ENCODE measurements around the gene GABRB1. TPM values are rescaled to one million over a fixed set of nuclear protein-coding genes. Genes with fewer than 3 reads are reported as not detected.

GABRB1 gene
- total and polyA plus RNA-seq, 2 experiments from 2014 or later = 2.8 to 5.5 TPM

DNA sequence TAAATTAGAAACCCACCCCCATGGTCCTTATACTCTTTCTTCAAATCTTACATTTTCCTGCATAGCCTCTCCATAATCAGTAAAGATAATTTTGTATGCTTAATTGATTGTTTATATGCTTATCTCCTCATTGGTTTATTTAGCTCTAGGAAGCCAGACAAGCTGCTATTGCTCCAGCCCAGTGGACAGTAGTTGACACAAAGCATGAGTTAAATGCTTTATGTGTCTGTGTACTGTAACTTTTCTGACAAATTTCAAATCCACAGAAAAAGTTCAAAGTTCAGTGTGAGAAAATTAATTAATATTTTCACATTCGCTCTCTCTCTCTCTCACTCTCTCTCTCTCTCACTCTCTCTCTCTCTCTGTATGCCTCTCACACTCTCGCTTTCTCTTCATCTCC, 181.7 kb downstream of the GABRB1 start:
- H3K36me3 ChIP-seq (replicated peaks; ENCODE audit: insufficient read depth, low read depth) = no peaks in the 10 kb centered on the region
- H3K79me2 ChIP-seq = no peaks in the 10 kb centered on the region
- DNase-seq (ENCODE audit: low spot score) = no peak
- peaks cover 10% of the 10 kb centered on the region for H3K4me1 ChIP-seq (ENCODE audit: insufficient read depth)
- H3K27ac ChIP-seq = peak overlapping the region; percentile 41
- 79% methylated on average over 2 of the region's 2 CpGs for WGBS (ENCODE audit: low lambda C conversion rate, missing lambda C conversion rate)
- TF ChIP-seq, protein P1, sequence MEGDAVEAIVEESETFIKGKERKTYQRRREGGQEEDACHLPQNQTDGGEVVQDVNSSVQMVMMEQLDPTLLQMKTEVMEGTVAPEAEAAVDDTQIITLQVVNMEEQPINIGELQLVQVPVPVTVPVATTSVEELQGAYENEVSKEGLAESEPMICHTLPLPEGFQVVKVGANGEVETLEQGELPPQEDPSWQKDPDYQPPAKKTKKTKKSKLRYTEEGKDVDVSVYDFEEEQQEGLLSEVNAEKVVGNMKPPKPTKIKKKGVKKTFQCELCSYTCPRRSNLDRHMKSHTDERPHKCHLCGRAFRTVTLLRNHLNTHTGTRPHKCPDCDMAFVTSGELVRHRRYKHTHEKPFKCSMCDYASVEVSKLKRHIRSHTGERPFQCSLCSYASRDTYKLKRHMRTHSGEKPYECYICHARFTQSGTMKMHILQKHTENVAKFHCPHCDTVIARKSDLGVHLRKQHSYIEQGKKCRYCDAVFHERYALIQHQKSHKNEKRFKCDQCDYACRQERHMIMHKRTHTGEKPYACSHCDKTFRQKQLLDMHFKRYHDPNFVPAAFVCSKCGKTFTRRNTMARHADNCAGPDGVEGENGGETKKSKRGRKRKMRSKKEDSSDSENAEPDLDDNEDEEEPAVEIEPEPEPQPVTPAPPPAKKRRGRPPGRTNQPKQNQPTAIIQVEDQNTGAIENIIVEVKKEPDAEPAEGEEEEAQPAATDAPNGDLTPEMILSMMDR (IDR thresholded peaks at IDR 0.05; ENCODE audit: poor library complexity) = no peak
- TF ChIP-seq EZH2phosphoT487 (IDR thresholded peaks at IDR 0.05; ENCODE audit: low read depth, severe bottlenecking, unreplicated experiment) (no peak), EZH2 (IDR thresholded peaks at IDR 0.05; ENCODE audit: borderline replicate concordance) (no peak)
- H4K20me1 ChIP-seq (ENCODE audit: insufficient read depth, poor library complexity, severe bottlenecking) = no peaks in the 10 kb centered on the region
- H2AFZ ChIP-seq = peak overlapping the region; percentile 9
- H3K9me3 ChIP-seq (ENCODE audit: low read depth) = no peaks in the 10 kb centered on the region
- H3K27me3 ChIP-seq = no peaks in the 10 kb centered on the region
- peak overlapping the region; percentile 18 for H3K4me2 ChIP-seq
- H3K4me3 ChIP-seq = no peak overlapping the region
- H3K9me2 ChIP-seq (replicated peaks; ENCODE audit: insufficient read depth) = no peaks in the 10 kb centered on the region

DNA sequence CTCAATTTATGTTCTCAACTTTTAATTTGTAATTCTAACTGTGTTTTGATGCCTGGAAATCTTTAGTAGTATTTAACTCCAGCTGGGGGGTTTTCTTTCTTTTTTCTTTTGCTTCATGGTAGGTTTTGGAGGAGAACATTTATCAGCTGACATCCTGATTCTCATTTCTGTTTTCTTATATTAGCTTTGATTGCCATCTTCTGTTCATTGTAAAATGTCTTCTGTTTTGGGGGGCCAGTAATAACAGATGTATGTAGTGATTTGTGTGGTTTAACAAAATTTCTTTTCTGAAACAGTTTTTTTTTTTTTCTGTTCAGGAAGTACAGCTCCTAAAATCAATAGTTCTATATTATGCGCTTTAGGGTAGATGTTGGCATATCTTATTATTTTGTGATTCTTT, 182.2 kb downstream of the GABRB1 start:
- TF ChIP-seq EZH2 (IDR thresholded peaks at IDR 0.05; ENCODE audit: borderline replicate concordance) = no peak
- no peak for TF ChIP-seq EZH2phosphoT487 (IDR thresholded peaks at IDR 0.05; ENCODE audit: low read depth, severe bottlenecking, unreplicated experiment)
- TF ChIP-seq, protein P1 (IDR thresholded peaks at IDR 0.05; ENCODE audit: poor library complexity) = no peak
- 100% methylated on average over 1 of the region's 1 CpG for WGBS (ENCODE audit: low lambda C conversion rate, missing lambda C conversion rate)
- no peaks in the 10 kb centered on the region for H3K36me3 ChIP-seq (replicated peaks; ENCODE audit: insufficient read depth, low read depth)
- no peaks in the 10 kb centered on the region for H3K9me3 ChIP-seq (ENCODE audit: low read depth)
- peak overlapping the region; percentile 41 for H3K27ac ChIP-seq
- no peaks in the 10 kb centered on the region for H4K20me1 ChIP-seq (ENCODE audit: insufficient read depth, poor library complexity, severe bottlenecking)
- DNase-seq (ENCODE audit: low spot score) = no peak
- H3K79me2 ChIP-seq = no peaks in the 10 kb centered on the region
- H3K9me2 ChIP-seq (replicated peaks; ENCODE audit: insufficient read depth) = no peaks in the 10 kb centered on the region
- peak overlapping the region; percentile 18 for H3K4me2 ChIP-seq
- peaks cover 10% of the 10 kb centered on the region for H3K4me1 ChIP-seq (ENCODE audit: insufficient read depth)
- H3K27me3 ChIP-seq = no peaks in the 10 kb centered on the region
- H3K4me3 ChIP-seq = no peak overlapping the region
- H2AFZ ChIP-seq = peak overlapping the region; percentile 9

DNA sequence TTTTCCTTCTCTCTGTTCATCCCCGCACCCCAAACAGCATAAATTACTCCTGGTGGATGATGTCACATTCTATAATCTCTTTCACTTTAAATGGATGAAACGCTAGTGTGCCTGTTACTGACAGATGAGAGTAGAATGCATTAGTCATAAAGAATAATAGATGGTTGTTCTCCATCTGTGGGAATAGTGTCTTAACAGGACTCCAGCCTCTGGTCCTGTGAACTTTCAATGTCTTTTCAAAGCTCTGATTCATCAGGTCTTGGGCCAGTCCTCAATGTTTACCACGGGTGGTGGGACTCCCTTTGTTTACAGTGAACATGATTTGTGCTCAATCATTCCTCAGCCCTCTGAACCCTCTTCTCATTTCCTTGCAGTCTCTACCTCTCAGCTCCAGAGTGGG, 182.6 kb downstream of the GABRB1 start:
- Histone ChIP-seq H3K27me3 (no peaks in the 10 kb centered on the region), H3K4me3 (no peak overlapping the region), H2AFZ (no peak overlapping the region), H3K36me3 (replicated peaks; ENCODE audit: insufficient read depth, low read depth) (no peaks in the 10 kb centered on the region), H3K4me1 (ENCODE audit: insufficient read depth) (peaks cover 10% of the 10 kb centered on the region), H3K9me3 (ENCODE audit: low read depth) (no peaks in the 10 kb centered on the region), H4K20me1 (ENCODE audit: insufficient read depth, poor library complexity, severe bottlenecking) (no peaks in the 10 kb centered on the region), H3K4me2 (no peak overlapping the region), H3K9me2 (replicated peaks; ENCODE audit: insufficient read depth) (no peaks in the 10 kb centered on the region), H3K79me2 (no peaks in the 10 kb centered on the region), H3K27ac (peak overlapping the region; percentile 36)
- TF ChIP-seq EZH2 (IDR thresholded peaks at IDR 0.05; ENCODE audit: borderline replicate concordance) (no peak), EZH2phosphoT487 (IDR thresholded peaks at IDR 0.05; ENCODE audit: low read depth, severe bottlenecking, unreplicated experiment) (no peak)
- TF ChIP-seq, protein P1 (IDR thresholded peaks at IDR 0.05; ENCODE audit: poor library complexity) = no peak
- peak; percentile 24 for DNase-seq (ENCODE audit: low spot score)
- WGBS (ENCODE audit: low lambda C conversion rate, missing lambda C conversion rate) = 24% methylated on average over 3 of the region's 3 CpGs

DNA sequence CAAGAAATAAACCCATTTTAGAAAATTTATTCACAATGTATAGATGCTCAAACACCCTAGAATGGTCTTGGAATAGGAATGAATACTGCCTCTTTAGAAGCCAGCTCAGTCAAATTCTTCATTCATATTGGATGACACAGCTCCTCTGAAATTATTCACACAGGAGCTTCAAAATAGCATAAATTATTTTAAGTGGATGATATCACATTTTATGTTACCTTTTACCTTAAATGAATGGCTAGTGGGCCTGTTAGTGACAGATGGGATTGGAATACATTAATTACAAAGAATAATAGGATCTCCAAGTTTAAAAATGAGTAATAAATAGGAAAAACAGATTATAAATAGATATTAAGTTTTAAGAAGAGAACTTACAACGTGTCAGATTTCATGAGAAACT, 184.4 kb downstream of the GABRB1 start:
- Histone ChIP-seq H3K79me2 (no peaks in the 10 kb centered on the region), H3K4me3 (no peak overlapping the region), H4K20me1 (ENCODE audit: insufficient read depth, poor library complexity, severe bottlenecking) (no peaks in the 10 kb centered on the region), H3K36me3 (replicated peaks; ENCODE audit: insufficient read depth, low read depth) (no peaks in the 10 kb centered on the region), H3K9me2 (replicated peaks; ENCODE audit: insufficient read depth) (no peaks in the 10 kb centered on the region), H3K27me3 (no peaks in the 10 kb centered on the region), H3K4me1 (ENCODE audit: insufficient read depth) (peaks cover 9% of the 10 kb centered on the region), H3K9me3 (ENCODE audit: low read depth) (no peaks in the 10 kb centered on the region), H3K27ac (no peak overlapping the region), H2AFZ (no peak overlapping the region), H3K4me2 (no peak overlapping the region)
- DNase-seq (ENCODE audit: low spot score) = no peak
- WGBS (ENCODE audit: low lambda C conversion rate, missing lambda C conversion rate) = 39% methylated on average over 1 of the region's 1 CpG
- TF ChIP-seq, protein P1 (IDR thresholded peaks at IDR 0.05; ENCODE audit: poor library complexity) = no peak
- TF ChIP-seq EZH2 (IDR thresholded peaks at IDR 0.05; ENCODE audit: borderline replicate concordance) (no peak), EZH2phosphoT487 (IDR thresholded peaks at IDR 0.05; ENCODE audit: low read depth, severe bottlenecking, unreplicated experiment) (no peak)
